HCT116 (cell line): ENCODE data around the gene YTHDF1. TPM values are rescaled to one million over a fixed set of nuclear protein-coding genes. Genes with fewer than 3 reads are reported as not detected.

Experiments
- ATAC-seq: fragments of 200-7000 bp; cut with Tn5 transposase; 2 replicates; pipeline ENCODE4 v1.9.1; 2020; ENCODE audit warnings: mild to moderate bottlenecking, moderate library complexity
- BruUV-seq: library from RNA; stranded (reverse); fragments of 400-500 nt; replicated peaks from 2 replicates; lab custom pipeline; 2021; lab: Mats Ljungman, UMichigan
- CTCF ChIA-PET: fragments of 300-600 bp; sonication (Branson Sonifier 250); formaldehyde crosslinking; loops from one replicate; lab custom pipeline; 2021; ENCODE audit warnings: antibody characterized with exemption; lab: Charles Lee
- POLR2A ChIA-PET: fragments of 300-600, 350-600 bp; sonication (Branson Sonifier 250); formaldehyde crosslinking; loops from one replicate; lab custom pipeline; 2021; ENCODE audit warnings: antibody characterized with exemption; lab: Charles Lee
- RAD21 ChIA-PET, 2 experiments: fragments of 300-600 bp; sonication (Branson Sonifier 250); formaldehyde crosslinking; loops; one replicate each; lab custom pipeline; 2023; ENCODE audit warnings: low total read pairs in 2 of 2; ENCODE audit not compliant: uncharacterized antibody in 2 of 2, unreplicated experiment in 2 of 2, low non-redundant PET in 1 of 2; lab: Charles Lee
- DNase-seq: peaks from one replicate; pipeline ENCODE4 v3.0.0-alpha.2; 2010; ENCODE audit warnings: low read depth, low spot score
- H2AFZ ChIP-seq: fragments of 200-600 bp; shearing (Covaris generic), sonication (generic); 2 replicates; pipeline ENCODE4 v1.6.1; 2017; ENCODE audit warnings: low read depth, mixed run types, mixed read lengths, antibody characterized with exemption, low read length; ENCODE audit not compliant: poor library complexity, severe bottlenecking
- H3K27ac ChIP-seq: 2 replicates; pipeline ENCODE4 v1.5.1; 2012; ENCODE audit warnings: low read depth, low read length
- H3K27me3 ChIP-seq: fragments of 200-600 bp; sonication (generic); 2 replicates; pipeline ENCODE4 v1.6.1; 2016; ENCODE audit warnings: mixed run types, low read length, mixed read lengths; ENCODE audit not compliant: insufficient read depth
- H3K36me3 ChIP-seq, 2 experiments: fragments of 200-500 bp in 1 of 2; fragments of 200-600 bp in 1 of 2; sonication (Bioruptor generic) in 1 of 2; sonication (generic) in 1 of 2; 2 replicates each; pipeline versions ENCODE4 v1.5.1 to v1.6.1; 2014 to 2016; ENCODE audit warnings: low read length in 2 of 2, inconsistent platforms in 1 of 2, mixed read lengths in 1 of 2, mixed run types in 1 of 2; ENCODE audit not compliant: insufficient read depth in 2 of 2, control insufficient read depth in 1 of 2
- H3K4me1 ChIP-seq, 2 experiments: fragments of 200-600 bp in 1 of 2; sonication (generic) in 1 of 2; 2 replicates each; pipeline versions ENCODE4 v1.5.1 to v1.6.1; 2012 to 2017; ENCODE audit warnings: low read length in 2 of 2, inconsistent platforms in 1 of 2, mild to moderate bottlenecking in 1 of 2, mixed read lengths in 1 of 2, mixed run types in 1 of 2, moderate library complexity in 1 of 2; ENCODE audit not compliant: insufficient read depth in 2 of 2, control insufficient read depth in 1 of 2
- H3K4me2 ChIP-seq: fragments of 200-600 bp; sonication (generic); 2 replicates; pipeline ENCODE4 v1.6.1; 2017; ENCODE audit warnings: mixed run types, low read length, mixed read lengths
- H3K4me3 ChIP-seq, 2 experiments: fragments of 200-600 bp in 1 of 2; sonication (generic) in 1 of 2; replicated peaks in 1 of 2; 2 replicates each; pipeline ENCODE4 v1.5.1; 2011 to 2016; ENCODE audit warnings: low read length in 2 of 2, control low read depth in 1 of 2, low read depth in 1 of 2, mild to moderate bottlenecking in 1 of 2, mixed read lengths in 1 of 2, mixed run types in 1 of 2
- H3K79me2 ChIP-seq: fragments of 200-600 bp; sonication (generic); 2 replicates; pipeline ENCODE4 v1.6.1; 2017; ENCODE audit warnings: mild to moderate bottlenecking, mixed run types, low read length, moderate library complexity, mixed read lengths; ENCODE audit not compliant: insufficient read depth
- H3K9ac ChIP-seq: fragments of 200-600 bp; sonication (generic); 2 replicates; pipeline ENCODE4 v1.6.1; 2016; ENCODE audit warnings: low read length, mixed read lengths
- H3K9me2 ChIP-seq: fragments of 200-600 bp; sonication (generic), shearing (Covaris generic); 2 replicates; pipeline ENCODE4 v1.6.1; 2017; ENCODE audit warnings: mixed run types, mild to moderate bottlenecking, moderate library complexity; ENCODE audit not compliant: insufficient read depth
- H3K9me3 ChIP-seq, 2 experiments: fragments of 200-500 bp in 1 of 2; fragments of 200-600 bp in 1 of 2; sonication (Bioruptor generic) in 1 of 2; sonication (generic) in 1 of 2; 2 replicates each; pipeline ENCODE4 v1.6.1; 2014 to 2017; ENCODE audit warnings: low read length in 2 of 2, mixed read lengths in 2 of 2, inconsistent platforms in 1 of 2, low read depth in 1 of 2, mild to moderate bottlenecking in 1 of 2, mixed run types in 1 of 2, moderate library complexity in 1 of 2; ENCODE audit not compliant: control insufficient read depth in 1 of 2, insufficient read depth in 1 of 2
- H4K20me1 ChIP-seq: fragments of 200-600 bp; sonication (generic), shearing (Covaris generic); 2 replicates; pipeline ENCODE4 v1.6.1; 2017; ENCODE audit warnings: mixed run types, mild to moderate bottlenecking, moderate library complexity; ENCODE audit not compliant: insufficient read depth
- CBX3 ChIP-seq: IDR thresholded peaks from 2 replicates; pipeline ENCODE4 v1.6.1; 2012; ENCODE audit warnings: low read depth
- ELF1 ChIP-seq: IDR thresholded peaks from 2 replicates; pipeline ENCODE4 v1.6.1; 2012; ENCODE audit warnings: low read depth, borderline replicate concordance
- JUND ChIP-seq: IDR thresholded peaks from 2 replicates; pipeline ENCODE4 v1.6.1; 2012
- MAX ChIP-seq: IDR thresholded peaks from 2 replicates; pipeline ENCODE4 v1.6.1; 2012
- POLR2AphosphoS5 ChIP-seq: IDR thresholded peaks from 2 replicates; pipeline ENCODE4 v1.6.1; 2011; ENCODE audit warnings: mild to moderate bottlenecking, low read depth, low read length, moderate library complexity
- ZBTB33 ChIP-seq: IDR thresholded peaks from 2 replicates; pipeline ENCODE4 v1.6.1; 2011; ENCODE audit warnings: mild to moderate bottlenecking, low read length, moderate library complexity; ENCODE audit not compliant: insufficient replicate concordance; ENCODE audit errors: extremely low read depth
- ZFX ChIP-seq: fragments of 450-650 bp; IDR thresholded peaks from 2 replicates; pipeline ENCODE4 v1.6.1; 2017
- intact Hi-C: fragments of 100-400 bp; cut with micrococcal nuclease; formaldehyde crosslinking; loops from 2 replicates; pipeline ENCODE4 v1.10.0; 2022
- total RNA-seq: library from RNA; stranded (reverse); gene quantifications from one replicate; pipeline ENCODE4 v1.2.1, GENCODE V29; 2021; ENCODE audit not compliant: unreplicated experiment
- TF ChIP-seq, protein P1 (sequence below): IDR thresholded peaks from 2 replicates; pipeline ENCODE4 v1.6.1; 2012
- TF ChIP-seq, protein P2 (sequence below), 3 experiments: fragments of 200-600 bp in 1 of 3; sonication (generic) in 1 of 3; IDR thresholded peaks in 2 of 3; conservative IDR thresholded peaks in 1 of 3; 2 replicates each; pipeline ENCODE4 v1.5.1; 2012 to 2017; ENCODE audit warnings: low read depth in 2 of 3, low read length in 2 of 3, antibody characterized with exemption in 1 of 3, borderline replicate concordance in 1 of 3, control low read depth in 1 of 3, mild to moderate bottlenecking in 1 of 3, mixed read lengths in 1 of 3, mixed run types in 1 of 3, moderate library complexity in 1 of 3; ENCODE audit not compliant: insufficient read depth in 1 of 3
- TF ChIP-seq, protein P3 (sequence below): IDR thresholded peaks from 2 replicates; pipeline ENCODE4 v1.6.1; 2012; ENCODE audit warnings: low read depth

Gene YTHDF1
- total RNA-seq, 1 experiment from 2014 or later: 42.8 TPM

GRCh38 chr20:63194007-63194796 is 21.7 kb downstream of the YTHDF1 start:
- Histone ChIP-seq H3K36me3 (peaks cover 3 to 13% of the 10 kb centered on the region in 2 experiments; a peak in 3 of 4 replicates), H4K20me1 (peaks cover 17% of the 10 kb centered on the region; the same call in 1 of the 2 replicates), H3K27ac (no peak overlapping the region), H3K4me1 (peaks cover 9 to 13% of the 10 kb centered on the region in 2 experiments), H2AFZ (no peak overlapping the region), H3K9me2 (no peaks in the 10 kb centered on the region), H3K9ac (no peak overlapping the region), H3K27me3 (no peaks in the 10 kb centered on the region), H3K79me2 (peaks cover 46% of the 10 kb centered on the region), H3K4me2 (no peak overlapping the region), H3K9me3 (no peaks in the 10 kb centered on the region), H3K4me3 (no peak overlapping the region)
- RAD21 ChIA-PET: no interaction called here
- no peak for DNase-seq
- intact Hi-C loops: no loop called here
- ATAC-seq: no peak
- CTCF ChIA-PET: no interaction called here
- no TSS peak for BruUV-seq
- TF ChIP-seq, protein P1, sequence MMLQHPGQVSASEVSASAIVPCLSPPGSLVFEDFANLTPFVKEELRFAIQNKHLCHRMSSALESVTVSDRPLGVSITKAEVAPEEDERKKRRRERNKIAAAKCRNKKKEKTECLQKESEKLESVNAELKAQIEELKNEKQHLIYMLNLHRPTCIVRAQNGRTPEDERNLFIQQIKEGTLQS: no peak
- no peak for TF ChIP-seq JUND
- no peak for TF ChIP-seq ZBTB33
- TF ChIP-seq CBX3: no peak
- peak; percentile 15; the same call in 1 of the 2 replicates for TF ChIP-seq POLR2AphosphoS5
- POLR2A ChIA-PET: no interaction called here

DNA sequence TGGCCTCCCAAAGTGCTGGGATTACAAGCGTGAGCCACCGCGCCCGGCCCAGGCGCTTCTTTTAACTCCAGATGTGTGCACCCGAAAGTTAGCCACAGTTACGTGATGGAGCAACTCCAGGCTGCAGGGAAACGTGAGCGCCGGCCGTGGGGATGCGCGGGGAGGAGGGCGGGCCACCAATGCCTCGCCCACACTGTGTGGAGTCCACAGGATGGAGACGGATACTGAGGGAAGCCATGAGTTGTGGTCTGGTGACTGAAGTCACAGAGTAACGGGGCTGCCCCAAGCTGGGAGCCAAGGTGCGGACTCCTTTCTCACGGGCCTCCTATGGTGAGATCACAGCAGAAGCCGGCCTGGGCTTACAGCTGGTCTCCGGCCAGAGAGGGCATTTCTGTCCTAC is 23.2 kb downstream of the YTHDF1 start:
- no peak overlapping the region for H3K4me2 ChIP-seq
- no peaks in the 10 kb centered on the region for H3K27me3 ChIP-seq
- H3K9me2 ChIP-seq: no peaks in the 10 kb centered on the region
- TF ChIP-seq MAX (no peak), ZFX (no peak), ELF1 (no peak)
- TF ChIP-seq, protein P2, sequence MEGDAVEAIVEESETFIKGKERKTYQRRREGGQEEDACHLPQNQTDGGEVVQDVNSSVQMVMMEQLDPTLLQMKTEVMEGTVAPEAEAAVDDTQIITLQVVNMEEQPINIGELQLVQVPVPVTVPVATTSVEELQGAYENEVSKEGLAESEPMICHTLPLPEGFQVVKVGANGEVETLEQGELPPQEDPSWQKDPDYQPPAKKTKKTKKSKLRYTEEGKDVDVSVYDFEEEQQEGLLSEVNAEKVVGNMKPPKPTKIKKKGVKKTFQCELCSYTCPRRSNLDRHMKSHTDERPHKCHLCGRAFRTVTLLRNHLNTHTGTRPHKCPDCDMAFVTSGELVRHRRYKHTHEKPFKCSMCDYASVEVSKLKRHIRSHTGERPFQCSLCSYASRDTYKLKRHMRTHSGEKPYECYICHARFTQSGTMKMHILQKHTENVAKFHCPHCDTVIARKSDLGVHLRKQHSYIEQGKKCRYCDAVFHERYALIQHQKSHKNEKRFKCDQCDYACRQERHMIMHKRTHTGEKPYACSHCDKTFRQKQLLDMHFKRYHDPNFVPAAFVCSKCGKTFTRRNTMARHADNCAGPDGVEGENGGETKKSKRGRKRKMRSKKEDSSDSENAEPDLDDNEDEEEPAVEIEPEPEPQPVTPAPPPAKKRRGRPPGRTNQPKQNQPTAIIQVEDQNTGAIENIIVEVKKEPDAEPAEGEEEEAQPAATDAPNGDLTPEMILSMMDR (IDR thresholded peaks at IDR 0.05 in 2 of 3, conservative IDR thresholded peaks at IDR 0.05 in 1 of 3; ENCODE audit: borderline replicate concordance in 1 of 3, insufficient read depth in 1 of 3, low read depth in 2 of 3, low read length in 2 of 3): no peak
- TF ChIP-seq, protein P3, sequence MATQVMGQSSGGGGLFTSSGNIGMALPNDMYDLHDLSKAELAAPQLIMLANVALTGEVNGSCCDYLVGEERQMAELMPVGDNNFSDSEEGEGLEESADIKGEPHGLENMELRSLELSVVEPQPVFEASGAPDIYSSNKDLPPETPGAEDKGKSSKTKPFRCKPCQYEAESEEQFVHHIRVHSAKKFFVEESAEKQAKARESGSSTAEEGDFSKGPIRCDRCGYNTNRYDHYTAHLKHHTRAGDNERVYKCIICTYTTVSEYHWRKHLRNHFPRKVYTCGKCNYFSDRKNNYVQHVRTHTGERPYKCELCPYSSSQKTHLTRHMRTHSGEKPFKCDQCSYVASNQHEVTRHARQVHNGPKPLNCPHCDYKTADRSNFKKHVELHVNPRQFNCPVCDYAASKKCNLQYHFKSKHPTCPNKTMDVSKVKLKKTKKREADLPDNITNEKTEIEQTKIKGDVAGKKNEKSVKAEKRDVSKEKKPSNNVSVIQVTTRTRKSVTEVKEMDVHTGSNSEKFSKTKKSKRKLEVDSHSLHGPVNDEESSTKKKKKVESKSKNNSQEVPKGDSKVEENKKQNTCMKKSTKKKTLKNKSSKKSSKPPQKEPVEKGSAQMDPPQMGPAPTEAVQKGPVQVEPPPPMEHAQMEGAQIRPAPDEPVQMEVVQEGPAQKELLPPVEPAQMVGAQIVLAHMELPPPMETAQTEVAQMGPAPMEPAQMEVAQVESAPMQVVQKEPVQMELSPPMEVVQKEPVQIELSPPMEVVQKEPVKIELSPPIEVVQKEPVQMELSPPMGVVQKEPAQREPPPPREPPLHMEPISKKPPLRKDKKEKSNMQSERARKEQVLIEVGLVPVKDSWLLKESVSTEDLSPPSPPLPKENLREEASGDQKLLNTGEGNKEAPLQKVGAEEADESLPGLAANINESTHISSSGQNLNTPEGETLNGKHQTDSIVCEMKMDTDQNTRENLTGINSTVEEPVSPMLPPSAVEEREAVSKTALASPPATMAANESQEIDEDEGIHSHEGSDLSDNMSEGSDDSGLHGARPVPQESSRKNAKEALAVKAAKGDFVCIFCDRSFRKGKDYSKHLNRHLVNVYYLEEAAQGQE: no peak
- H3K4me3 ChIP-seq: no peak overlapping the region
- no peaks in the 10 kb centered on the region for H3K9me3 ChIP-seq
- RAD21 ChIA-PET: no interaction called here
- POLR2A ChIA-PET: no interaction called here
- peaks cover 10% of the 10 kb centered on the region; the same call in 1 of the 2 replicates for H4K20me1 ChIP-seq
- no peak overlapping the region for H3K9ac ChIP-seq
- H3K79me2 ChIP-seq: peaks cover 31% of the 10 kb centered on the region
- H2AFZ ChIP-seq: no peak overlapping the region
- ATAC-seq (no peak), DNase-seq (no peak)
- BruUV-seq: no TSS peak
- H3K36me3 ChIP-seq: peaks cover under 1 to 13% of the 10 kb centered on the region in 2 experiments; a peak in 3 of 4 replicates
- peaks cover 9 to 13% of the 10 kb centered on the region in 2 experiments for H3K4me1 ChIP-seq
- H3K27ac ChIP-seq: no peak overlapping the region
- CTCF ChIA-PET: no interaction called here
- intact Hi-C loops: no loop called here
